Progenitor cell of endocrine pancreas (in vitro differentiated cells): Measurements from ENCODE around the gene PIN1. TPM values are rescaled to one million over a fixed set of nuclear protein-coding genes. Genes with fewer than 3 reads are reported as not detected.
A peak's percentile ranks its signal among the peaks of the same experiment; 100 is the strongest.
"Not testable (repeated sequence)": the region's sequence is repeated elsewhere in the genome, so short reads cannot be mapped to it uniquely, and the experiment has no call there.

Experiments
- DNase-seq: peaks from one replicate; pipeline ENCODE4 v3.0.0; 2021; ENCODE audit warnings: low spot score; ENCODE audit not compliant: unreplicated experiment
- H3K27ac Mint-ChIP-seq: 2 replicates; pipeline ENCODE4 v1.8.0; 2021; ENCODE audit warnings: mild to moderate bottlenecking, moderate library complexity, mixed read lengths
- H3K27me3 Mint-ChIP-seq: 2 replicates; pipeline ENCODE4 v1.8.0; 2021; ENCODE audit warnings: mixed read lengths
- H3K36me3 Mint-ChIP-seq: 2 replicates; pipeline ENCODE4 v1.8.0; 2022; ENCODE audit warnings: mixed read lengths; ENCODE audit not compliant: insufficient read depth
- H3K4me1 Mint-ChIP-seq: 2 replicates; pipeline ENCODE4 v1.8.0; 2021; ENCODE audit warnings: low read depth, mixed read lengths
- H3K4me3 Mint-ChIP-seq: 2 replicates; pipeline ENCODE4 v1.8.0; 2021; ENCODE audit warnings: low read depth, mild to moderate bottlenecking, moderate library complexity, mixed read lengths
- H3K9me3 Mint-ChIP-seq: 2 replicates; pipeline ENCODE4 v1.8.0; 2021; ENCODE audit warnings: low read depth, mixed read lengths
- CTCF ChIP-seq: fragments of 200-600 bp; sonication (generic); IDR thresholded peaks from one replicate; pipeline ENCODE4 v1.5.0; 2021; ENCODE audit warnings: antibody characterized with exemption, mild to moderate bottlenecking; ENCODE audit not compliant: unreplicated experiment
- total RNA-seq: library from RNA; stranded (reverse); gene quantifications from 2 replicates; pipeline ENCODE4 v1.2.1, GENCODE V29; 2021

PIN1 gene
- total RNA-seq, 1 donor from 2014 or later = 90.6 TPM

- Mint-ChIP-seq H3K27ac (peak overlapping the region; percentile 94), H3K4me1 (peaks cover 25% of the 10 kb centered on the region), H3K9me3 (no peaks in the 10 kb centered on the region), H3K4me3 (peak overlapping the region; percentile 48), H3K27me3 (no peaks in the 10 kb centered on the region), H3K36me3 (no peaks in the 10 kb centered on the region)
- no peak for TF ChIP-seq CTCF
- no peak for DNase-seq
These were observed 46.1 kb upstream of the PIN1 start for GRCh38 chr19:9789066-9789465.

- not testable (repeated sequence) for H3K27me3 Mint-ChIP-seq, DNase-seq, H3K36me3 Mint-ChIP-seq, H3K9me3 Mint-ChIP-seq
- peaks cover 21% of the 10 kb centered on the region for H3K4me1 Mint-ChIP-seq
- peak overlapping the region; percentile 48 for H3K4me3 Mint-ChIP-seq
- peak overlapping the region; percentile 94 for H3K27ac Mint-ChIP-seq
These were observed 45.5 kb upstream of the PIN1 start for GRCh38 chr19:9789579-9789978.

GRCh38 chr19:9791073-9791367 lies 44.1 kb upstream of the PIN1 start:
- H3K4me1 Mint-ChIP-seq = peaks cover 21% of the 10 kb centered on the region
- H3K4me3 Mint-ChIP-seq, H3K9me3 Mint-ChIP-seq, DNase-seq, H3K27me3 Mint-ChIP-seq, H3K36me3 Mint-ChIP-seq: not testable (repeated sequence)
- H3K27ac Mint-ChIP-seq = peak overlapping the region; percentile 95

- no peak for TF ChIP-seq CTCF
- Mint-ChIP-seq H3K36me3 (no peaks in the 10 kb centered on the region), H3K4me3 (peak overlapping the region; percentile 76), H3K4me1 (peaks cover 22% of the 10 kb centered on the region), H3K9me3 (no peaks in the 10 kb centered on the region), H3K27ac (peak overlapping the region; percentile 95), H3K27me3 (no peaks in the 10 kb centered on the region)
- peak; percentile 80 for DNase-seq
These were observed 43.4 kb upstream of the PIN1 start for GRCh38 chr19:9791552-9792205.

- peak; percentile 21 for TF ChIP-seq CTCF
- H3K4me3 Mint-ChIP-seq = peak overlapping the region; percentile 76
These were observed 42.7 kb upstream of the PIN1 start for GRCh38 chr19:9792206-9793070.

GRCh38 chr19:9793071-9793591 lies 42.0 kb upstream of the PIN1 start:
- no peak for TF ChIP-seq CTCF
- Mint-ChIP-seq H3K9me3 (no peaks in the 10 kb centered on the region), H3K27me3 (no peaks in the 10 kb centered on the region), H3K27ac (peak overlapping the region; percentile 92), H3K36me3 (no peaks in the 10 kb centered on the region), H3K4me3 (peak overlapping the region; percentile 76), H3K4me1 (peaks cover 22% of the 10 kb centered on the region)
- no peak for DNase-seq

More at GRCh38 chr19:9792206-9793070, 42.7 kb upstream of the PIN1 start:
- Mint-ChIP-seq H3K27me3 (no peaks in the 10 kb centered on the region), H3K9me3 (no peaks in the 10 kb centered on the region), H3K4me1 (peaks cover 22% of the 10 kb centered on the region), H3K36me3 (no peaks in the 10 kb centered on the region), H3K27ac (peak overlapping the region; percentile 92)
- peak; percentile 88 for DNase-seq
